GM21529 (cell line): ENCODE results near the gene CSTPP1.
"Not testable (repeated sequence)": the region's sequence is repeated elsewhere in the genome, so short reads cannot be mapped to it uniquely, and the experiment has no call there.

Source experiments
- ATAC-seq: cut with Tn5 transposase; IDR thresholded peaks from one replicate; pipeline ENCODE4 v1.9.1; 2021; ENCODE audit not compliant: unreplicated experiment

CSTPP1 gene

DNA sequence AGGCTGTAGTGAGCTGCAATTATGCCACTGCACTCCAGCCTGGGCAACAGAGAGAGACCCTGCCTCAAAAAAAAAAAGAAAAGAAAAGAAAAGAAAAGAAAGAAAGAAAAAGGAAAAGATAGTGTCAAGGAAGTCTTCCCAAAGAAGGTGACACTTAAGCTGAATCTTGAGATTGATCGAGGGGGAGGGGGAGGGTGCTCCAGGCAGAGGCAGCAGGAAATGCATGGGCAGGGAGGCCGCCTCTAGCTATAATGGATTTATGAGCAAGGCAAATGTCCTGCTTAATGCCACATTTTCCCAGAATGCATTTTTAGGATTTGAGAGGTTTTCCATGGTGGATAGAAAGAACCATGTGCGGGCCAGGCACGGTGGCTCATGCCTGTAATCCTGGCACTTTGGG lies 264.5 kb downstream of the CSTPP1 start:
- ATAC-seq = no peak

- ATAC-seq = no peak
These were observed 266.0 kb downstream of the CSTPP1 start for GRCh38 chr11:47202576-47202975.

DNA sequence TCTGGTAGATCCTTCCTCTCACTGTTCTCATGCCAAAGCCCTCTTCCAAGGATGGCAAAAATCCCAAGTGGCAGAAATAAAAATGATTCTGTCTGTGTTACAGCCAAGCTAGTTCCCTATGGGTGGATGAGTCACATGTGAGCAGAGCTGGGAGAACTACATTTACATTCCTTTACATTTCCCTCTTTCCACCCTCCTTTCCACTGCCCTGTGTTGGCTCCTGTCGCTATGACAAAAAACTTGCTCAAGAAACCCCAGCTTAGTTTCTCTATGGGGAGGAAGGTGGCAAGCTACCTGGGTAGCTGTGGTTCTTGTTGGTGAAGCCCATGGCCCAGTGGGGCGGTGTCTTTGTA lies 268.1 kb downstream of the CSTPP1 start:
- ATAC-seq = no peak

DNA sequence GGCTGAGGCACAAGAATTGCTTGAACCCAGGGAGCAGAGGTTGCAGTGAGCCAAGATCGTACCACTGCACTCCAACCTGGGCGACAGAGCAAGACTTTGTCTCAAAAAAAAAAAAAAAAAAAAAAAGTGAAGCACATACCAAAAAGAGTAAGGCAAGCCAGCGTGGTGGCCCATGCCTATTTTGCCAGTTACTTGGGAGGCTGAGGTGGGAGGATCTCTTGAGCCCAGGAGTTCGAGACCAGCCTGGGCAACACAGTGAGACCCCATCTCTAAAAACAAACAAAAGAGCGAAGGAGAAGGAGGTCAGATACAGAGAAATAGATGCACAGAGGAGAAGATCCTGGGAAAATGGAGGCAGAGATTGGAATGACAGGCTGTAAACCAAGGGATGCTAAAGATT lies 270.0 kb downstream of the CSTPP1 start:
- ATAC-seq = not testable (repeated sequence)

GRCh38 chr11:47207459-47207858 lies 270.9 kb downstream of the CSTPP1 start:
- ATAC-seq = no peak

- not testable (repeated sequence) for ATAC-seq
These were observed 271.5 kb downstream of the CSTPP1 start for GRCh38 chr11:47208008-47208552.

DNA sequence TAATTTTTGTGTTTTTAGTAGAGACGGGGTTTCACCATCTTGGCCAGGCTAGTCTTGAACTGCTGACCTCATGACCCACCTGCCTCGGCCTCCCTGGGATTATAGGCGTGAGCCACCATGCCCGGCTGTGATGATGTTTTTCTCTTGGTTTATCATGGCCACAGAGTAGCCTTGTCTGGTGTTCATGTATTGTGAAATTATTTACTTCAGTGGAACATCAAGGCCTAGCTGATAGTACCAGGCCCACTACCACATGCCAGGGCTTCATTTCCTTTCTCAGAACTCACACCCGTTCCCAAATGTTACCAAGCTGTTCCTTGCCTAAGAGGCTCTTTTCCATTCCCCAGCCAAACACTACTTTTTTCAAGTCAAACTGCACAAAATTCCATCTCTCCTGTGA lies 272.1 kb downstream of the CSTPP1 start:
- ATAC-seq = no peak
